GM18511 (cell line): ENCODE measurements around the gene IARS2.
"Not testable (repeated sequence)": the region's sequence is repeated elsewhere in the genome, so short reads cannot be mapped to it uniquely, and the experiment has no call there.

Experiments used
- ATAC-seq: cut with Tn5 transposase; IDR thresholded peaks from one replicate; pipeline ENCODE4 v1.9.1; 2021; ENCODE audit warnings: mild to moderate bottlenecking, moderate library complexity; ENCODE audit not compliant: unreplicated experiment

IARS2 gene

GRCh38 chr1:220160027-220160426 lies 66.1 kb downstream of the IARS2 start:
- no peak for ATAC-seq

GRCh38 chr1:220164116-220164515 lies 70.2 kb downstream of the IARS2 start:
- ATAC-seq, result no peak

- ATAC-seq, result no peak
These were observed 70.6 kb downstream of the IARS2 start for GRCh38 chr1:220164517-220164916.

- no peak for ATAC-seq
These were observed 72.9 kb downstream of the IARS2 start for GRCh38 chr1:220166853-220167252.

GRCh38 chr1:220169887-220170286 lies 76.0 kb downstream of the IARS2 start:
- not testable (repeated sequence) for ATAC-seq

- ATAC-seq, result no peak
These were observed 77.0 kb downstream of the IARS2 start for GRCh38 chr1:220170836-220171526.

- ATAC-seq, result no peak
These were observed 82.6 kb downstream of the IARS2 start for GRCh38 chr1:220176540-220176939.

GRCh38 chr1:220182111-220182510 lies 88.2 kb downstream of the IARS2 start:
- ATAC-seq, result no peak

- no peak for ATAC-seq
These were observed 88.7 kb downstream of the IARS2 start for GRCh38 chr1:220182656-220183055.

DNA sequence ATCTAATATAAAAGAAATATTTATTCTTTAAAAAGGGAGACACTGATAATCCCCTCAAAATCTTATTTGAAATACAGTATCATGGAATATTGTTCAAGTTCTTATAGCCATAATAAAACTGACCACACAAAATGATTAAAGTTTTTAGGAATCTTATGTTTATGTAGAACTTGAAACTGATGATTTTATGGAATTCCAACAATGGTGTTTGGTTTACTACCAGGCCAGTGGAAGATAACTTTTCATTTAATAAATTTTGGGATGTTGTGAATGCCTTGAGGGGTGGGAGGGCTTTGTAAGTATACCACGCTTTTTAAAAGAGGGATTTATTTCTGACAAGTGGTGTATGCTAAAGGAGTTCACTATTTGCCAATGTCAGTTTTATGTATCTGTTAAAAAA lies 90.6 kb downstream of the IARS2 start:
- ATAC-seq, result no peak

- no peak for ATAC-seq
These were observed 92.8 kb downstream of the IARS2 start for GRCh38 chr1:220186752-220187151.

GRCh38 chr1:220188538-220188937 lies 94.6 kb downstream of the IARS2 start:
- ATAC-seq, result no peak

- no peak for ATAC-seq
These were observed 95.9 kb downstream of the IARS2 start for GRCh38 chr1:220189750-220190347.

GRCh38 chr1:220195701-220196100 lies 101.8 kb downstream of the IARS2 start:
- no peak for ATAC-seq
